ENCODE measurements around the gene DEFB124. TPM values are rescaled to one million over a fixed set of nuclear protein-coding genes. Genes with fewer than 3 reads are reported as not detected.
A peak's percentile ranks its signal among the peaks of the same experiment; 100 is the strongest.

Gene DEFB124
- total RNA-seq, 1 donor from 2014 or later = not detected

GRCh38 chr20:31517373-31517772, 42.4 kb upstream of the DEFB124 start:
- Mint-ChIP-seq H3K4me3 (no peak overlapping the region), H3K9me3 (no peaks in the 10 kb centered on the region), H3K4me1 (no peaks in the 10 kb centered on the region), H3K27me3 (ENCODE audit: insufficient read depth, low read depth) (no peaks in the 10 kb centered on the region), H3K36me3 (peaks cover 3% of the 10 kb centered on the region), H3K27ac (no peak overlapping the region)
- H4K20me1 ChIP-seq (ENCODE audit: low read depth) = peaks cover 29% of the 10 kb centered on the region
- H3K27me3 ChIP-seq = no peaks in the 10 kb centered on the region
- H3K36me3 ChIP-seq = no peaks in the 10 kb centered on the region
- peak overlapping the region; percentile 33 for H3K4me2 ChIP-seq
- peaks cover 77% of the 10 kb centered on the region for H3K79me2 ChIP-seq (ENCODE audit: low read depth)
- H3F3A ChIP-seq (ENCODE audit: low read depth) = peaks cover 4% of the 10 kb centered on the region
- H2AFZ ChIP-seq (replicated peaks) = no peak overlapping the region
- H3K9ac ChIP-seq = no peak overlapping the region
- H3K4me1 ChIP-seq = peaks cover 19% of the 10 kb centered on the region
- H3K4me3 ChIP-seq = no peak overlapping the region
- DNase-seq (ENCODE audit: low spot score) = peak; percentile 49
- no peaks in the 10 kb centered on the region for H3K9me3 ChIP-seq (ENCODE audit: low read depth)
- TF ChIP-seq EZH2 (IDR thresholded peaks at IDR 0.05) (no peak), CTCF (IDR thresholded peaks at IDR 0.05) (peak; percentile 28), EZH2phosphoT487 (IDR thresholded peaks at IDR 0.05) (no peak)
- no peak overlapping the region for H3K27ac ChIP-seq

- Histone ChIP-seq H3K9ac (no peak overlapping the region), H3K27me3 (no peaks in the 10 kb centered on the region), H3K27ac (no peak overlapping the region), H4K20me1 (ENCODE audit: low read depth) (peaks cover 29% of the 10 kb centered on the region), H3K36me3 (no peaks in the 10 kb centered on the region), H3K79me2 (ENCODE audit: low read depth) (peaks cover 72% of the 10 kb centered on the region), H3K4me3 (no peak overlapping the region), H3K9me3 (ENCODE audit: low read depth) (no peaks in the 10 kb centered on the region), H3K4me1 (peaks cover 19% of the 10 kb centered on the region), H2AFZ (replicated peaks) (no peak overlapping the region), H3K4me2 (no peak overlapping the region), H3F3A (ENCODE audit: low read depth) (peaks cover 4% of the 10 kb centered on the region)
- Mint-ChIP-seq H3K4me1 (no peaks in the 10 kb centered on the region), H3K4me3 (no peak overlapping the region), H3K9me3 (no peaks in the 10 kb centered on the region), H3K27ac (no peak overlapping the region), H3K27me3 (ENCODE audit: insufficient read depth, low read depth) (no peaks in the 10 kb centered on the region), H3K36me3 (peaks cover 3% of the 10 kb centered on the region)
- DNase-seq (ENCODE audit: low spot score) = no peak
- TF ChIP-seq EZH2phosphoT487 (IDR thresholded peaks at IDR 0.05) (no peak), EZH2 (IDR thresholded peaks at IDR 0.05) (no peak), CTCF (IDR thresholded peaks at IDR 0.05) (no peak)
Measured at GRCh38 chr20:31516651-31517050, 41.7 kb upstream of the DEFB124 start.

GRCh38 chr20:31516166-31516565, 41.2 kb upstream of the DEFB124 start:
- Mint-ChIP-seq H3K27me3 (ENCODE audit: insufficient read depth, low read depth) (no peaks in the 10 kb centered on the region), H3K4me1 (no peaks in the 10 kb centered on the region), H3K27ac (no peak overlapping the region), H3K9me3 (no peaks in the 10 kb centered on the region), H3K4me3 (no peak overlapping the region), H3K36me3 (peaks cover 3% of the 10 kb centered on the region)
- H3K4me2 ChIP-seq = peak overlapping the region; percentile 97
- H3K4me3 ChIP-seq = no peak overlapping the region
- peaks cover 67% of the 10 kb centered on the region for H3K79me2 ChIP-seq (ENCODE audit: low read depth)
- peaks cover 26% of the 10 kb centered on the region for H4K20me1 ChIP-seq (ENCODE audit: low read depth)
- H2AFZ ChIP-seq (replicated peaks) = no peak overlapping the region
- no peaks in the 10 kb centered on the region for H3K9me3 ChIP-seq (ENCODE audit: low read depth)
- H3F3A ChIP-seq (ENCODE audit: low read depth) = peaks cover 4% of the 10 kb centered on the region
- H3K27me3 ChIP-seq = no peaks in the 10 kb centered on the region
- no peak overlapping the region for H3K27ac ChIP-seq
- peaks cover 19% of the 10 kb centered on the region for H3K4me1 ChIP-seq
- no peak overlapping the region for H3K9ac ChIP-seq
- DNase-seq (ENCODE audit: low spot score) = no peak
- TF ChIP-seq EZH2phosphoT487 (IDR thresholded peaks at IDR 0.05) = no peak
- no peak for TF ChIP-seq EZH2 (IDR thresholded peaks at IDR 0.05)
- TF ChIP-seq CTCF (IDR thresholded peaks at IDR 0.05) = no peak
- no peaks in the 10 kb centered on the region for H3K36me3 ChIP-seq

Data from neural progenitor cell (in vitro differentiated cells).